ENCODE data around the gene SMPD2. TPM values are rescaled to one million over a fixed set of nuclear protein-coding genes. Genes with fewer than 3 reads are reported as not detected.

Gene SMPD2
- total and polyA plus RNA-seq, 9 of the 15 experiments (the other 6 are each of a cell fraction or from before 2014, with no cell fraction given) = 0.13 to 21.8 (median 18.3) TPM

DNA sequence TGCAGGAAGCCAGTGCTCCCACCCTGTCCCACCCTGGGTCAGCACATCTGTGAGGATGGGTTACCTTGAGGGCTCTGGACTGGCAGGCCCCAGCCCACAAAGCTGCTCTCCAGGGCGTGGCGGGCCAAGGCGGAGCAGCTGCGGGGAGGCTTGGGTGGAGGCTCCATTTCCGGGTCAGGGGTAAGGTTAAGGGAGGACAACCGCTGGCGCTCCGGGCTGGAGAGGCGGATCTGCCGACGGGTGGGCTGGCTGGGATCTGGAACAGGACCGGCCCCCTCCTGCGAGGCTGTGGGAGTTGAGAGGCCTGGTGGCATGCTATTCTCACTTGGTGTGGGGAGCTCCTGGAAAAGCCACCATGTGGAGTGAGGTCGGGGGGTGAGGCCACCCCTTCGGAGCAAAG, 5.5 kb downstream of the SMPD2 start (continued):
- TF ChIP-seq ETS2 (tag; IDR thresholded peaks at IDR 0.05; ENCODE audit: borderline replicate concordance, poor library complexity, severe bottlenecking) = no peak
- TF ChIP-seq, protein P1, sequence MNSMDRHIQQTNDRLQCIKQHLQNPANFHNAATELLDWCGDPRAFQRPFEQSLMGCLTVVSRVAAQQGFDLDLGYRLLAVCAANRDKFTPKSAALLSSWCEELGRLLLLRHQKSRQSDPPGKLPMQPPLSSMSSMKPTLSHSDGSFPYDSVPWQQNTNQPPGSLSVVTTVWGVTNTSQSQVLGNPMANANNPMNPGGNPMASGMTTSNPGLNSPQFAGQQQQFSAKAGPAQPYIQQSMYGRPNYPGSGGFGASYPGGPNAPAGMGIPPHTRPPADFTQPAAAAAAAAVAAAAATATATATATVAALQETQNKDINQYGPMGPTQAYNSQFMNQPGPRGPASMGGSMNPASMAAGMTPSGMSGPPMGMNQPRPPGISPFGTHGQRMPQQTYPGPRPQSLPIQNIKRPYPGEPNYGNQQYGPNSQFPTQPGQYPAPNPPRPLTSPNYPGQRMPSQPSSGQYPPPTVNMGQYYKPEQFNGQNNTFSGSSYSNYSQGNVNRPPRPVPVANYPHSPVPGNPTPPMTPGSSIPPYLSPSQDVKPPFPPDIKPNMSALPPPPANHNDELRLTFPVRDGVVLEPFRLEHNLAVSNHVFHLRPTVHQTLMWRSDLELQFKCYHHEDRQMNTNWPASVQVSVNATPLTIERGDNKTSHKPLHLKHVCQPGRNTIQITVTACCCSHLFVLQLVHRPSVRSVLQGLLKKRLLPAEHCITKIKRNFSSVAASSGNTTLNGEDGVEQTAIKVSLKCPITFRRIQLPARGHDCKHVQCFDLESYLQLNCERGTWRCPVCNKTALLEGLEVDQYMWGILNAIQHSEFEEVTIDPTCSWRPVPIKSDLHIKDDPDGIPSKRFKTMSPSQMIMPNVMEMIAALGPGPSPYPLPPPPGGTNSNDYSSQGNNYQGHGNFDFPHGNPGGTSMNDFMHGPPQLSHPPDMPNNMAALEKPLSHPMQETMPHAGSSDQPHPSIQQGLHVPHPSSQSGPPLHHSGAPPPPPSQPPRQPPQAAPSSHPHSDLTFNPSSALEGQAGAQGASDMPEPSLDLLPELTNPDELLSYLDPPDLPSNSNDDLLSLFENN (IDR thresholded peaks at IDR 0.05; ENCODE audit: low read depth in 2 of 2, low read length in 2 of 2) = no peak
- TF ChIP-seq NCOA6 (IDR thresholded peaks at IDR 0.05) = no peak
- no peak for TF ChIP-seq FOXM1 (IDR thresholded peaks at IDR 0.05; ENCODE audit: low read depth)
- no peak for TF ChIP-seq FOXM1 (CRISPR knock-in tag; IDR thresholded peaks at IDR 0.05; ENCODE audit: low read depth)
- TF ChIP-seq, protein P2, sequence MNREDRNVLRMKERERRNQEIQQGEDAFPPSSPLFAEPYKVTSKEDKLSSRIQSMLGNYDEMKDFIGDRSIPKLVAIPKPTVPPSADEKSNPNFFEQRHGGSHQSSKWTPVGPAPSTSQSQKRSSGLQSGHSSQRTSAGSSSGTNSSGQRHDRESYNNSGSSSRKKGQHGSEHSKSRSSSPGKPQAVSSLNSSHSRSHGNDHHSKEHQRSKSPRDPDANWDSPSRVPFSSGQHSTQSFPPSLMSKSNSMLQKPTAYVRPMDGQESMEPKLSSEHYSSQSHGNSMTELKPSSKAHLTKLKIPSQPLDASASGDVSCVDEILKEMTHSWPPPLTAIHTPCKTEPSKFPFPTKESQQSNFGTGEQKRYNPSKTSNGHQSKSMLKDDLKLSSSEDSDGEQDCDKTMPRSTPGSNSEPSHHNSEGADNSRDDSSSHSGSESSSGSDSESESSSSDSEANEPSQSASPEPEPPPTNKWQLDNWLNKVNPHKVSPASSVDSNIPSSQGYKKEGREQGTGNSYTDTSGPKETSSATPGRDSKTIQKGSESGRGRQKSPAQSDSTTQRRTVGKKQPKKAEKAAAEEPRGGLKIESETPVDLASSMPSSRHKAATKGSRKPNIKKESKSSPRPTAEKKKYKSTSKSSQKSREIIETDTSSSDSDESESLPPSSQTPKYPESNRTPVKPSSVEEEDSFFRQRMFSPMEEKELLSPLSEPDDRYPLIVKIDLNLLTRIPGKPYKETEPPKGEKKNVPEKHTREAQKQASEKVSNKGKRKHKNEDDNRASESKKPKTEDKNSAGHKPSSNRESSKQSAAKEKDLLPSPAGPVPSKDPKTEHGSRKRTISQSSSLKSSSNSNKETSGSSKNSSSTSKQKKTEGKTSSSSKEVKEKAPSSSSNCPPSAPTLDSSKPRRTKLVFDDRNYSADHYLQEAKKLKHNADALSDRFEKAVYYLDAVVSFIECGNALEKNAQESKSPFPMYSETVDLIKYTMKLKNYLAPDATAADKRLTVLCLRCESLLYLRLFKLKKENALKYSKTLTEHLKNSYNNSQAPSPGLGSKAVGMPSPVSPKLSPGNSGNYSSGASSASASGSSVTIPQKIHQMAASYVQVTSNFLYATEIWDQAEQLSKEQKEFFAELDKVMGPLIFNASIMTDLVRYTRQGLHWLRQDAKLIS (CRISPR knock-in tag; IDR thresholded peaks at IDR 0.05) = no peak
- TF ChIP-seq, protein P3, sequence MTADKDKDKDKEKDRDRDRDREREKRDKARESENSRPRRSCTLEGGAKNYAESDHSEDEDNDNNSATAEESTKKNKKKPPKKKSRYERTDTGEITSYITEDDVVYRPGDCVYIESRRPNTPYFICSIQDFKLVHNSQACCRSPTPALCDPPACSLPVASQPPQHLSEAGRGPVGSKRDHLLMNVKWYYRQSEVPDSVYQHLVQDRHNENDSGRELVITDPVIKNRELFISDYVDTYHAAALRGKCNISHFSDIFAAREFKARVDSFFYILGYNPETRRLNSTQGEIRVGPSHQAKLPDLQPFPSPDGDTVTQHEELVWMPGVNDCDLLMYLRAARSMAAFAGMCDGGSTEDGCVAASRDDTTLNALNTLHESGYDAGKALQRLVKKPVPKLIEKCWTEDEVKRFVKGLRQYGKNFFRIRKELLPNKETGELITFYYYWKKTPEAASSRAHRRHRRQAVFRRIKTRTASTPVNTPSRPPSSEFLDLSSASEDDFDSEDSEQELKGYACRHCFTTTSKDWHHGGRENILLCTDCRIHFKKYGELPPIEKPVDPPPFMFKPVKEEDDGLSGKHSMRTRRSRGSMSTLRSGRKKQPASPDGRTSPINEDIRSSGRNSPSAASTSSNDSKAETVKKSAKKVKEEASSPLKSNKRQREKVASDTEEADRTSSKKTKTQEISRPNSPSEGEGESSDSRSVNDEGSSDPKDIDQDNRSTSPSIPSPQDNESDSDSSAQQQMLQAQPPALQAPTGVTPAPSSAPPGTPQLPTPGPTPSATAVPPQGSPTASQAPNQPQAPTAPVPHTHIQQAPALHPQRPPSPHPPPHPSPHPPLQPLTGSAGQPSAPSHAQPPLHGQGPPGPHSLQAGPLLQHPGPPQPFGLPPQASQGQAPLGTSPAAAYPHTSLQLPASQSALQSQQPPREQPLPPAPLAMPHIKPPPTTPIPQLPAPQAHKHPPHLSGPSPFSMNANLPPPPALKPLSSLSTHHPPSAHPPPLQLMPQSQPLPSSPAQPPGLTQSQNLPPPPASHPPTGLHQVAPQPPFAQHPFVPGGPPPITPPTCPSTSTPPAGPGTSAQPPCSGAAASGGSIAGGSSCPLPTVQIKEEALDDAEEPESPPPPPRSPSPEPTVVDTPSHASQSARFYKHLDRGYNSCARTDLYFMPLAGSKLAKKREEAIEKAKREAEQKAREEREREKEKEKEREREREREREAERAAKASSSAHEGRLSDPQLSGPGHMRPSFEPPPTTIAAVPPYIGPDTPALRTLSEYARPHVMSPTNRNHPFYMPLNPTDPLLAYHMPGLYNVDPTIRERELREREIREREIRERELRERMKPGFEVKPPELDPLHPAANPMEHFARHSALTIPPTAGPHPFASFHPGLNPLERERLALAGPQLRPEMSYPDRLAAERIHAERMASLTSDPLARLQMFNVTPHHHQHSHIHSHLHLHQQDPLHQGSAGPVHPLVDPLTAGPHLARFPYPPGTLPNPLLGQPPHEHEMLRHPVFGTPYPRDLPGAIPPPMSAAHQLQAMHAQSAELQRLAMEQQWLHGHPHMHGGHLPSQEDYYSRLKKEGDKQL (CRISPR knock-in tag; IDR thresholded peaks at IDR 0.05; ENCODE audit: borderline replicate concordance) = no peak
- TF ChIP-seq HCFC1 (IDR thresholded peaks at IDR 0.05; ENCODE audit: low read depth, low read length) = peak; percentile 16; the same call in 1 of the 2 replicates
- TF ChIP-seq, protein P4, sequence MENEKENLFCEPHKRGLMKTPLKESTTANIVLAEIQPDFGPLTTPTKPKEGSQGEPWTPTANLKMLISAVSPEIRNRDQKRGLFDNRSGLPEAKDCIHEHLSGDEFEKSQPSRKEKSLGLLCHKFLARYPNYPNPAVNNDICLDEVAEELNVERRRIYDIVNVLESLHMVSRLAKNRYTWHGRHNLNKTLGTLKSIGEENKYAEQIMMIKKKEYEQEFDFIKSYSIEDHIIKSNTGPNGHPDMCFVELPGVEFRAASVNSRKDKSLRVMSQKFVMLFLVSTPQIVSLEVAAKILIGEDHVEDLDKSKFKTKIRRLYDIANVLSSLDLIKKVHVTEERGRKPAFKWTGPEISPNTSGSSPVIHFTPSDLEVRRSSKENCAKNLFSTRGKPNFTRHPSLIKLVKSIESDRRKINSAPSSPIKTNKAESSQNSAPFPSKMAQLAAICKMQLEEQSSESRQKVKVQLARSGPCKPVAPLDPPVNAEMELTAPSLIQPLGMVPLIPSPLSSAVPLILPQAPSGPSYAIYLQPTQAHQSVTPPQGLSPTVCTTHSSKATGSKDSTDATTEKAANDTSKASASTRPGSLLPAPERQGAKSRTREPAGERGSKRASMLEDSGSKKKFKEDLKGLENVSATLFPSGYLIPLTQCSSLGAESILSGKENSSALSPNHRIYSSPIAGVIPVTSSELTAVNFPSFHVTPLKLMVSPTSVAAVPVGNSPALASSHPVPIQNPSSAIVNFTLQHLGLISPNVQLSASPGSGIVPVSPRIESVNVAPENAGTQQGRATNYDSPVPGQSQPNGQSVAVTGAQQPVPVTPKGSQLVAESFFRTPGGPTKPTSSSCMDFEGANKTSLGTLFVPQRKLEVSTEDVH (IDR thresholded peaks at IDR 0.05; ENCODE audit: low read depth, partially characterized antibody) = no peak
- TF ChIP-seq MBD2 (IDR thresholded peaks at IDR 0.05; ENCODE audit: borderline replicate concordance, low read depth) = no peak
- no peak for TF ChIP-seq RBBP5 (IDR thresholded peaks at IDR 0.05; ENCODE audit: borderline replicate concordance, insufficient read depth, low read length, poor library complexity, severe bottlenecking)
- TF ChIP-seq SMARCE1 (IDR thresholded peaks at IDR 0.05) = no peak
